ENCODE data around the gene FOXS1. TPM values are rescaled to one million over a fixed set of nuclear protein-coding genes. Genes with fewer than 3 reads are reported as not detected.

Gene FOXS1
- total and polyA plus RNA-seq, 9 donors: 0.40 to 5.0 (median 0.69) TPM; not detected in 2

- intact Hi-C loops (cut with DNase I): loop anchor here in 3 of 4 donors (5.0 kb wide), 4 partner anchors 131 to 216 kb away; partner anchors contain the start of gene PDRG1 (in 2 of the 3)
Observed at GRCh38 chr20:31821427-31821826, 24.0 kb downstream of the FOXS1 start.

GRCh38 chr20:31820228-31820627 lies 25.2 kb downstream of the FOXS1 start:
- no peaks in the 10 kb centered on the region for H3K9me3 ChIP-seq
- H3K4me1 ChIP-seq (ENCODE audit: insufficient read depth): no peaks in the 10 kb centered on the region
- H3K4me3 ChIP-seq: no peak overlapping the region
- 69 to 75% (median 75%) methylated on average over 6 of the region's 6 CpGs for WGBS, 3 donors
- intact Hi-C loops (cut with DNase I): loop anchor here in 3 of 4 donors (5.0 kb wide), 4 partner anchors 132 to 217 kb away; partner anchors contain the start of gene PDRG1 (in 2 of the 3)
- DNase-seq: no peak
- H3K27ac ChIP-seq: no peak overlapping the region
- H3K36me3 ChIP-seq: no peaks in the 10 kb centered on the region
- no peaks in the 10 kb centered on the region for H3K27me3 ChIP-seq
- TF ChIP-seq CTCF (IDR thresholded peaks at IDR 0.05) (no peak), EP300 (IDR thresholded peaks at IDR 0.05) (no peak), POLR2A (IDR thresholded peaks at IDR 0.05) (no peak)

More at GRCh38 chr20:31821427-31821826, 24.0 kb downstream of the FOXS1 start:
- TF ChIP-seq CTCF (IDR thresholded peaks at IDR 0.05): no peak
- TF ChIP-seq POLR2A (IDR thresholded peaks at IDR 0.05): no peak
- no peak for TF ChIP-seq EP300 (IDR thresholded peaks at IDR 0.05)
- Histone ChIP-seq H3K27ac (no peak overlapping the region), H3K9me3 (no peaks in the 10 kb centered on the region), H3K36me3 (no peaks in the 10 kb centered on the region), H3K4me1 (ENCODE audit: insufficient read depth) (no peaks in the 10 kb centered on the region), H3K27me3 (no peaks in the 10 kb centered on the region), H3K4me3 (no peak overlapping the region)
- DNase-seq: no peak
- 45 to 53% (median 49%) methylated on average over 5 of the region's 5 CpGs for WGBS, 3 donors

GRCh38 chr20:31819083-31819784 lies 26.2 kb downstream of the FOXS1 start, which contains the start of gene MYLK2:
Gene MYLK2 (plus strand): TSS chr20:31819356. CDS start chr20:31819581, 225 bp downstream.
- WGBS, 3 donors: 50 to 60% (median 52%) methylated on average over 16 of the region's 16 CpGs
- intact Hi-C loops (cut with DNase I): no loop called here
- H3K27ac ChIP-seq: no peak within 1 kb of the TSS
- no peak for TF ChIP-seq POLR2A (IDR thresholded peaks at IDR 0.05)
- no peak for TF ChIP-seq EP300 (IDR thresholded peaks at IDR 0.05)
- no peak for TF ChIP-seq CTCF (IDR thresholded peaks at IDR 0.05)
- H3K36me3 ChIP-seq: no peaks in the 10 kb centered on the region
- H3K4me1 ChIP-seq (ENCODE audit: insufficient read depth): no peaks in the 10 kb centered on the region
- no peaks in the 10 kb centered on the region for H3K27me3 ChIP-seq
- no peaks in the 10 kb centered on the region for H3K9me3 ChIP-seq
- H3K4me3 ChIP-seq: no peak within 1 kb of the TSS
- no peak for DNase-seq

GRCh38 chr20:31818376-31818908 lies 27.0 kb downstream of the FOXS1 start:
- Histone ChIP-seq H3K36me3 (no peaks in the 10 kb centered on the region), H3K27ac (no peak overlapping the region), H3K9me3 (no peaks in the 10 kb centered on the region), H3K4me3 (no peak overlapping the region), H3K27me3 (no peaks in the 10 kb centered on the region), H3K4me1 (ENCODE audit: insufficient read depth) (no peaks in the 10 kb centered on the region)
- intact Hi-C loops (cut with DNase I): no loop called here
- no peak for TF ChIP-seq EP300 (IDR thresholded peaks at IDR 0.05)
- TF ChIP-seq POLR2A (IDR thresholded peaks at IDR 0.05): no peak
- TF ChIP-seq CTCF (IDR thresholded peaks at IDR 0.05): no peak
- 85 to 88% (median 86%) methylated on average over 8 of the region's 8 CpGs for WGBS, 3 donors
- DNase-seq: no peak
